ENCODE results near the gene KLHL8.

Gene KLHL8

DNA sequence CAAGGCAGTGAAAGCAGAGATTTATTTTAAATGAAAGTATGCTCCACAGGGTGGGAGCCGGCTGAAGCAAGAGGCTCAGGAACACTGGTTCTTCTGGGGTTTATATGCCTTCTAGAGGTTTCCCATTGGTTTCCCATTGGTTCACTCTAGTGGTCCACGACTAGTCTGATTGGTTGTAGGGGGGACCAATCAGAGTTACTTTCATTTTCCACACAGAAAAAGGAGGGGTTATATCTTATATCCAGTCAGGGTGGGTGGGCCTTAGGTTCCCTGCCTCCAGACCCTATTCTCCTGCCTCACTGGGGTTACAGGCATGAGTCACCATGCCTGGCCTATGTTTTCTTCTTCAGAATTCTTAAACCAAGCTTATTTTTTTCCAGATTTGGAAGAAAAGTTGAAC lies 101.6 kb downstream of the KLHL8 start:
- no peak for DNase-seq

DNA sequence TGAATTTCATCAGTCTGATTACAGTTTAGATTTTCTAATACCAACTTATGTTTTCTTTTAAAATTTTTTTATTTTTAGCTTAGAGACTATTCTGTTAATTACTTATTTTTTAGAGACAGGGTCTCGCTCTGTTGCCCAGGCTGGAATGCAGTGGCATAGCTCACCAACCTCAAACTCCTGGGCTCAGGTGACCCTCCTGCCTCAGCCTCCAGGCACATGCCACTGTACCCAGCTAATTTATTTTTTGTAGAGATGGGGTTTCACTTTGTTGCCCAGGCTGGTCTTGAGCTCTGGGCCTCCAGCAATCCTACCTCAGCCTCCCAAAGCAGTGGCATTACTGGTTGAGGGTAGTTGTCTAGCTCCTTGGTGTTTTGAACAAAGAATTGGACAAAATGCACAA lies 102.0 kb downstream of the KLHL8 start:
- DNase-seq = no peak

DNA sequence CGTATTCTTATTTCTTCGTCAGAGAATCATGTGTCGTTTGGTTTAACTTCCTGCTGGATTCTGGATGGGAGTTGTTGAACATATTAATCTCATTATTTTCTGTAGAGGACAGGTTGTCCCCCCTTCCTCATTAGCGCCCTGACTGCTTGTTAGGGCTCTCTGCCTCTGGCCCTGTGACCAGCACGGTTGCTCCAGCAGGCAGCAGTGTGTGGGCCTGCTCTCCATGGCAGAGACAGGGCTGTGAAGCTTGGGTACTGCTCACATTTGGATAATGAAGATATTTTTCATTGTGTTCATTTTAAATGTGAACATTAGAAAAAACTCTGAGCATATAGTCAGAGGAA lies 102.7 kb downstream of the KLHL8 start:
- no peak for DNase-seq

GRCh38 chr4:87117051-87117731 lies 103.2 kb downstream of the KLHL8 start:
- DNase-seq = no peak

DNA sequence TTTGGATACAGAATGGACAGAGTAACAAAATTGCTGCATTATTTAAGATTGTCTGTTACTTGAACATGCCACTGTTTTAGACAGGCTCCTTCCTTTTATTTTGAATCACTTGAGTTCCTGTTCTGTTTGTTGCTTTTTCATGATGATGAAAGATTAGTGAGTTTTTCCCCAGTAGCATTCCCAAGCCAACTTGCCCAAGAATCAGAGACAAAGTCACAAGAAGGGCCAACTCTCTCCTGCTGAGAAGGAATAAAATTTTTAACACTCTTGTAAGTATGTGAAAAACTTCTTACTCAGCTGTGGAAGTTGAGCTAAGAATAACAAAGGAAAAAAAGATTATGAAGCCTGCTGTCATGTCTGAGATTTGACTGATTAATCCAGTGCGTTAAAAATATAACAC lies 104.2 kb downstream of the KLHL8 start:
- DNase-seq = no peak

- no peak for DNase-seq
Measured at GRCh38 chr4:87114245-87115062, 106.0 kb downstream of the KLHL8 start.

- no peak for DNase-seq
Measured at GRCh38 chr4:87112063-87112462, 108.4 kb downstream of the KLHL8 start.

All from stimulated activated naive CD4-positive, alpha-beta T cell treated with Interleukin-2 at 50 U/mL for 16 hours (primary cell).